Endothelial cell of umbilical vein (primary cell): Measurements from ENCODE around the gene UBE2Q1. TPM values are rescaled to one million over a fixed set of nuclear protein-coding genes. Genes with fewer than 3 reads are reported as not detected.

Experiments
- BruUV-seq: library from RNA; stranded (reverse); fragments of 400-500 nt; replicated peaks from 2 replicates; lab custom pipeline; 2021; lab: Mats Ljungman, UMichigan
- CTCF ChIA-PET: fragments of 300-600, 350-600 bp; sonication (Branson Sonifier 250); formaldehyde crosslinking; loops from one replicate; lab custom pipeline; 2021; ENCODE audit warnings: antibody characterized with exemption, inconsistent platforms; lab: Charles Lee
- POLR2A ChIA-PET: fragments of 300-600, 350-600 bp; sonication (Branson Sonifier 250); formaldehyde crosslinking; loops from one replicate; lab custom pipeline; 2021; ENCODE audit warnings: antibody characterized with exemption, inconsistent platforms; lab: Charles Lee
- DNase-seq: peaks from one replicate; pipeline ENCODE4 v3.0.0-alpha.2; 2011; ENCODE audit warnings: low read depth, low spot score
- FAIRE-seq: peaks from 2 replicates; lab custom pipeline; 2011; peaks lifted over from hg19 to GRCh38; lab: Jason Lieb, UNC
- H2AFZ ChIP-seq: 2 replicates; pipeline ENCODE4 v1.6.0; 2012; ENCODE audit warnings: low read depth, low read length, control low read depth, inconsistent platforms
- H3K27ac ChIP-seq: 2 replicates; pipeline ENCODE4 v1.5.1; 2011; ENCODE audit warnings: low read depth, mild to moderate bottlenecking, control low read depth, low read length, moderate library complexity; ENCODE audit not compliant: insufficient read depth
- H3K27me3 ChIP-seq, 2 experiments: 2 replicates each; pipeline versions ENCODE4 v1.6.0 to v1.6.1; 2011; ENCODE audit warnings: low read length in 2 of 2, mixed read lengths in 1 of 2; ENCODE audit not compliant: control insufficient read depth in 2 of 2, insufficient read depth in 2 of 2
- H3K36me3 ChIP-seq, 2 experiments: 2 replicates in 1 of 2; 3 replicates in 1 of 2; pipeline ENCODE4 v1.5.1; 2011; ENCODE audit warnings: low read length in 2 of 2, mild to moderate bottlenecking in 1 of 2, moderate library complexity in 1 of 2; ENCODE audit not compliant: control insufficient read depth in 2 of 2, insufficient read depth in 2 of 2; ENCODE audit errors: extremely low read depth in 1 of 2
- H3K4me1 ChIP-seq: 3 replicates; pipeline ENCODE4 v1.5.1; 2011; ENCODE audit warnings: mild to moderate bottlenecking, low read length; ENCODE audit not compliant: control insufficient read depth, insufficient read depth; ENCODE audit errors: extremely low read depth
- H3K4me2 ChIP-seq: 2 replicates; pipeline ENCODE4 v1.6.1; 2011; ENCODE audit warnings: low read length, control low read depth, mixed read lengths; ENCODE audit not compliant: insufficient read depth
- H3K4me3 ChIP-seq, 3 experiments: fragments of 200-600 bp in 1 of 3; sonication (generic), shearing (Covaris generic) in 1 of 3; replicated peaks in 1 of 3; 2 replicates each; pipeline ENCODE4 v1.5.1; 2011 to 2016; ENCODE audit warnings: control low read depth in 3 of 3, low read length in 3 of 3, mild to moderate bottlenecking in 2 of 3, inconsistent platforms in 1 of 3, low read depth in 1 of 3, moderate library complexity in 1 of 3; ENCODE audit not compliant: insufficient read depth in 1 of 3
- H3K79me2 ChIP-seq: 2 replicates; pipeline ENCODE4 v1.6.0; 2012; ENCODE audit warnings: low read length, inconsistent platforms; ENCODE audit not compliant: control insufficient read depth, insufficient read depth
- H3K9ac ChIP-seq: replicated peaks from 2 replicates; pipeline ENCODE3; 2011; ENCODE audit warnings: low read length, control low read depth; ENCODE audit not compliant: insufficient read depth; ENCODE audit errors: extremely low read depth
- H3K9me1 ChIP-seq: replicated peaks from 3 replicates; pipeline ENCODE4 v1.6.0; 2011; ENCODE audit warnings: mild to moderate bottlenecking, low read length; ENCODE audit not compliant: control insufficient read depth, insufficient read depth; ENCODE audit errors: extremely low read depth
- H3K9me3 ChIP-seq: replicated peaks from 2 replicates; pipeline ENCODE4 v1.5.1; 2012; ENCODE audit warnings: low read length, inconsistent platforms; ENCODE audit not compliant: control insufficient read depth, insufficient read depth
- H4K20me1 ChIP-seq: replicated peaks from 2 replicates; pipeline ENCODE3; 2011; ENCODE audit warnings: mild to moderate bottlenecking, low read length; ENCODE audit not compliant: control insufficient read depth, insufficient read depth; ENCODE audit errors: extremely low read depth
- CTCF ChIP-seq, 2 donors: IDR thresholded peaks; 1 replicate in 1 of 2; 2 replicates in 1 of 2; pipeline ENCODE4 v1.5.1; 2011; ENCODE audit warnings: low read length in 2 of 2, mild to moderate bottlenecking in 2 of 2, moderate library complexity in 2 of 2, control low read depth in 1 of 2, inconsistent platforms in 1 of 2, low read depth in 1 of 2; ENCODE audit not compliant: insufficient read depth in 1 of 2; ENCODE audit errors: extremely low read depth in 1 of 2
- EZH2 ChIP-seq: IDR thresholded peaks from 2 replicates; pipeline ENCODE4 v1.6.1; 2012; ENCODE audit warnings: borderline replicate concordance, low read depth, mild to moderate bottlenecking, moderate library complexity, low read length, inconsistent platforms; ENCODE audit not compliant: severe bottlenecking
- FOS ChIP-seq: IDR thresholded peaks from 2 replicates; pipeline ENCODE4 v1.6.1; 2011; ENCODE audit warnings: mild to moderate bottlenecking, low read length, moderate library complexity, borderline replicate concordance; ENCODE audit not compliant: insufficient read depth
- GATA2 ChIP-seq: IDR thresholded peaks from 2 replicates; pipeline ENCODE4 v1.7.0; 2011; ENCODE audit warnings: low read depth, mild to moderate bottlenecking, moderate library complexity, mixed read lengths, low read length; ENCODE audit not compliant: insufficient read length, insufficient read depth
- JUN ChIP-seq: IDR thresholded peaks from 2 replicates; pipeline ENCODE4 v1.6.1; 2011; ENCODE audit warnings: borderline replicate concordance, low read depth; ENCODE audit not compliant: insufficient read length, insufficient read depth
- MAX ChIP-seq: IDR thresholded peaks from 2 replicates; pipeline ENCODE4 v1.6.1; 2011; ENCODE audit not compliant: insufficient read depth, insufficient read length
- MYC ChIP-seq: IDR thresholded peaks from one replicate; pipeline ENCODE4 v1.6.1; 2011; ENCODE audit warnings: mild to moderate bottlenecking, low read depth, low read length
- POLR2A ChIP-seq: IDR thresholded peaks from 2 replicates; pipeline ENCODE4 v1.6.1; 2012; ENCODE audit warnings: low read depth, mild to moderate bottlenecking, control low read depth, low read length
- POLR2AphosphoS5 ChIP-seq: IDR thresholded peaks from 2 replicates; pipeline ENCODE4 v1.6.1; 2012; ENCODE audit warnings: low read depth, mild to moderate bottlenecking, control low read depth, low read length, moderate library complexity; ENCODE audit not compliant: insufficient read depth
- dilution Hi-C: fragments of 300-500 bp; cut with MboI; formaldehyde crosslinking; loops from one replicate; pipeline ENCODE4 v1.15.0; 2019; ENCODE audit warnings: low sequenced_read_pairs; ENCODE audit not compliant: extremely low pct_ligation_motif_present
- intact Hi-C: fragments of 100-400 bp; cut with micrococcal nuclease; formaldehyde crosslinking; loops from one replicate; pipeline ENCODE4 v1.10.0; 2022
- polyA plus RNA-seq, 4 experiments: library from polyadenylated mRNA; depleted of rRNA in 3 of 4; stranded (reverse) in 3 of 4; unstranded in 1 of 4; fragments of >200 nt; gene quantifications; 2 replicates each; pipeline versions ENCODE4 v1.2.1 to v1.2.3, GENCODE V29; 2011 to 2012; ENCODE audit warnings: missing spikeins in 1 of 4
- total RNA-seq: library from RNA; stranded (reverse); gene quantifications from 2 replicates; pipeline ENCODE4 v1.2.3, GENCODE V29; 2021

The UBE2Q1 gene
- total and polyA plus RNA-seq, 2 donors (not counting 3 experiments of a cell fraction or from before 2014, with no cell fraction given), result 16.5 to 85.4 TPM

DNA sequence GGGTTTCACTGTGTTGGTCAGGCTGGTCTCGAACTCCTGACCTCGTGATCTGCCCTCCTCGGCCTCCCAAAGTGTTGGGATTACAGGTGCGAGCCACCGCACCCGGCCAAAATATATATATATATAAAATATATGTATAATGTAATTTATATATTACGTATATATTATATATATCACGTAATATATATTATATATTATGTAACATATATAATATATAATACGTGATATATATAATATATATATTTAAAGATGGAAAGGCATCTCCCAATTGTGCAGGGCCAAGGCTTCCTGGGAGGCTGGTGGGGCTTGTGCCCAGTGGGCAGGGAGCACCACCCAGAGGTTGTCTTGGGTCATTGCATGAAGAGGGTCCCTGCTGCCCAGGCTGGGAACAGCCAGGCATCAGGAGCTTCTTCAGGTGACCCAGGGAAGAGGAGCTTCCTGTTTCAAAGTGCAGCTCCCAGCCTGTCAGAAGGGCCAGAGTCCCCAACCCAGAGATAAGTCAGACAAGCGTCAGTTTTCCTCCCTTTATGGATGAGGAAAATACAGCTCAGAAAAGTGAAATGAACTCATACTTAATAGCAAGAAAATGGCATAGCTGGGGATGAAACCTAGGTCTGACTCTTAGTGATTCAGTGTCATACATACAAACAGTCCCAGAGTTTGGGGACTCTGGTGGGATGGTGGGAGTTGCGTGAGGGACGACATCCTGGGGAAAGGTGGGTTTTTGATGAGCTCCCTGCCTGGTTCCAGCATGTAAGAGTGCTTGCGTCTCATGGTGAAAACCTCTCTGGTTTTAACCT is 12.0 kb downstream of the UBE2Q1 start:
- H2AFZ ChIP-seq, result no peak overlapping the region
- peaks cover 6% of the 10 kb centered on the region for H3K4me1 ChIP-seq
- H4K20me1 ChIP-seq, result no peaks in the 10 kb centered on the region
- FAIRE-seq (peak; percentile 83), DNase-seq (peak; percentile 73)
- no peaks in the 10 kb centered on the region for H3K79me2 ChIP-seq
- dilution Hi-C loops, result no loop called here
- no peaks in the 10 kb centered on the region for H3K9me3 ChIP-seq
- peaks cover 16 to 20% of the 10 kb centered on the region in 2 experiments for H3K36me3 ChIP-seq
- POLR2A ChIA-PET, result interaction anchor here (1.0 to 2.0 kb wide), 4 partner anchors 49 to 68 kb away, joined by 4 to 16 read pairs (median 7); no protein-coding TSS in a partner anchor
- CTCF ChIA-PET, result interaction anchor here (0.6 to 7.4 kb wide), 60 partner anchors 9 to 628 kb away, joined by 3 to 489 read pairs (median 5); partner anchors contain the start of genes ATP8B2, IL6R, SHE and TDRD10
- intact Hi-C loops, result loop anchor here (1.0 to 2.0 kb wide), 6 partner anchors 49 to 220 kb away; partner anchors contain the start of gene IL6R
- TF ChIP-seq POLR2A, result no peak
- TF ChIP-seq CTCF (IDR thresholded peaks at IDR 0.05; ENCODE audit: extremely low read depth in 1 of 2, insufficient read depth in 1 of 2, low read depth in 1 of 2, low read length in 2 of 2), result peak; percentile 74 to 88
- H3K27ac ChIP-seq, result no peak overlapping the region
- no peaks in the 10 kb centered on the region for H3K27me3 ChIP-seq
- no peak overlapping the region for H3K4me2 ChIP-seq
- H3K4me3 ChIP-seq, result no peak overlapping the region
- H3K9ac ChIP-seq, result no peak overlapping the region
- BruUV-seq, result no TSS peak
- no peaks in the 10 kb centered on the region for H3K9me1 ChIP-seq

DNA sequence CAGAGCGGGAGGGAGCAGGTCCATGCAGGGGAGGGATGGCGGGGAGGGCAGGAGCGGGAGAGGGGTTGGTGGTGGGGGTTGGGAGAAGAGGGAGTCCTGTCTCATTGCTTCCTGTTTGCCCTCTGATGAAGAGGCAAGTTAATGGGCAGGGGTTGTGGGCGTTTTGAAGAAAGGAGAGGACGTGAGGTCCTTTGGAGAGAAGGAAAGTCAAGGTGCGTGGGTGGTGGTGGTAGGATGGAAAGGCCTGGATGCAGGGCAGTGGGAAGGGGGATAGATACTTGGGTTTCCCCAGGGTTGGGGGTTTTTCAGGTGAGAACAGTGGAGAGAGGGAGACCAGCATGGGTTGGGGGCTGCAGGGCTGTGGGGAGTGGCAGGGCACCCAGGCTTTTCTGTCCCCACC is 17.2 kb downstream of the UBE2Q1 start:
- Histone ChIP-seq H3K4me2 (no peak overlapping the region), H3K27me3 (no peaks in the 10 kb centered on the region), H3K9me1 (no peaks in the 10 kb centered on the region), H3K9ac (no peak overlapping the region), H4K20me1 (no peaks in the 10 kb centered on the region), H3K4me3 (no peak overlapping the region), H3K27ac (no peak overlapping the region), H3K4me1 (peaks cover 6% of the 10 kb centered on the region), H3K79me2 (no peaks in the 10 kb centered on the region), H3K36me3 (no peaks in the 10 kb centered on the region), H2AFZ (no peak overlapping the region), H3K9me3 (no peaks in the 10 kb centered on the region)
- no TSS peak for BruUV-seq
- TF ChIP-seq GATA2 (no peak), FOS (no peak), POLR2A (no peak), MYC (no peak), EZH2 (no peak), JUN (no peak), POLR2AphosphoS5 (no peak), MAX (no peak), CTCF (IDR thresholded peaks at IDR 0.05; ENCODE audit: extremely low read depth in 1 of 2, insufficient read depth in 1 of 2, low read depth in 1 of 2, low read length in 2 of 2) (no peak)
- intact Hi-C loops (no loop called here), dilution Hi-C loops (no loop called here)
- POLR2A ChIA-PET, result no interaction called here
- FAIRE-seq (no peak), DNase-seq (no peak)
- CTCF ChIA-PET, result interaction anchor here (1.1 to 5.5 kb wide), 2 partner anchors 61 to 136 kb away, joined by 3 to 61 read pairs; no protein-coding TSS in a partner anchor
